HepG2 (cell line): Measurements from ENCODE around the gene NRL. TPM values are rescaled to one million over a fixed set of nuclear protein-coding genes. Genes with fewer than 3 reads are reported as not detected.

ENCODE experiments used
- ATF4 ChIP-seq, 2 experiments: fragments of 450-650 bp in 1 of 2; sonication (generic) in 1 of 2; formaldehyde crosslinking; IDR thresholded peaks; 2 replicates each; pipeline versions ENCODE4 v1.5.0 to v1.8.0; 2020 to 2022; ENCODE audit warnings: mild to moderate bottlenecking in 1 of 2, missing genetic modification reagents in 1 of 2
- EZH2 ChIP-seq: conservative IDR thresholded peaks from 2 replicates; pipeline ENCODE4 v1.6.1; 2012; ENCODE audit warnings: mild to moderate bottlenecking, low read depth, low read length, moderate library complexity
- HIVEP1 ChIP-seq: sonication (generic); formaldehyde crosslinking; IDR thresholded peaks from 2 replicates; pipeline ENCODE4 v1.4.0; 2020; ENCODE audit warnings: mild to moderate bottlenecking, missing genetic modification reagents
- MED1 ChIP-seq: sonication (generic); formaldehyde crosslinking; IDR thresholded peaks from 2 replicates; pipeline ENCODE4 v1.4.0; 2020; ENCODE audit warnings: missing genetic modification reagents
- MTA3 ChIP-seq: sonication (generic); formaldehyde crosslinking; IDR thresholded peaks from 2 replicates; pipeline ENCODE4 v1.4.0; 2020; ENCODE audit warnings: missing genetic modification reagents
- MZF1 ChIP-seq: sonication (generic); formaldehyde crosslinking; IDR thresholded peaks from 2 replicates; pipeline ENCODE4 v1.8.1; 2023; ENCODE audit warnings: mild to moderate bottlenecking, missing genetic modification reagents, borderline replicate concordance
- NFAT5 ChIP-seq: sonication (generic); formaldehyde crosslinking; IDR thresholded peaks from 2 replicates; pipeline ENCODE4 v1.4.0; 2020; ENCODE audit warnings: missing genetic modification reagents
- POLR2AphosphoS2 ChIP-seq: IDR thresholded peaks from 2 replicates; pipeline ENCODE4 v1.6.1; 2011; ENCODE audit warnings: low read depth, low read length, improper control_type of control experiment
- SALL1 ChIP-seq: sonication (generic); formaldehyde crosslinking; IDR thresholded peaks from 2 replicates; pipeline ENCODE4 v1.8.0; 2022; ENCODE audit warnings: mild to moderate bottlenecking, missing genetic modification reagents
- SMAD9 ChIP-seq: sonication (generic); formaldehyde crosslinking; IDR thresholded peaks from 2 replicates; pipeline ENCODE4 v1.5.1; 2020; ENCODE audit warnings: mild to moderate bottlenecking, missing genetic modification reagents
- TBL1XR1 ChIP-seq: fragments of 150-350 bp; IDR thresholded peaks from 2 replicates; pipeline ENCODE4 v1.6.1; 2014; ENCODE audit warnings: borderline replicate concordance, low read length; ENCODE audit not compliant: partially characterized antibody
- TRIM22 ChIP-seq: fragments of 450-650 bp; IDR thresholded peaks from 2 replicates; pipeline ENCODE4 v1.6.1; 2017
- ZNF280D ChIP-seq: sonication (generic); formaldehyde crosslinking; IDR thresholded peaks from 2 replicates; pipeline ENCODE4 v1.5.1; 2020; ENCODE audit warnings: mild to moderate bottlenecking, missing genetic modification reagents
- ZNF3 ChIP-seq: IDR thresholded peaks from 2 replicates; pipeline ENCODE4 v1.7.0; 2017; ENCODE audit warnings: inconsistent platforms
- ZNF414 ChIP-seq: sonication (generic); formaldehyde crosslinking; IDR thresholded peaks from 2 replicates; pipeline ENCODE4 v1.5.0; 2020; ENCODE audit warnings: missing genetic modification reagents
- ZNF451 ChIP-seq: sonication (generic); formaldehyde crosslinking; IDR thresholded peaks from 2 replicates; pipeline ENCODE4 v1.5.0; 2020; ENCODE audit warnings: mild to moderate bottlenecking, missing genetic modification reagents
- ZNF589 ChIP-seq: sonication (generic); formaldehyde crosslinking; conservative IDR thresholded peaks from 2 replicates; pipeline ENCODE4 v1.8.0; 2022; ENCODE audit warnings: mild to moderate bottlenecking, moderate library complexity, missing genetic modification reagents
- ZNF720 ChIP-seq: sonication (generic); formaldehyde crosslinking; IDR thresholded peaks from 2 replicates; pipeline ENCODE4 v1.4.0; 2020; ENCODE audit warnings: missing genetic modification reagents
- polyA plus RNA-seq, 8 experiments: library from polyadenylated mRNA; depleted of rRNA in 3 of 8; stranded (reverse) in 7 of 8; unstranded in 1 of 8; fragments of >200 nt; fragmentation: Illumina TruSeq in 4 of 8; extraction: Trizol in 4 of 8; gene quantifications; 2 replicates each; pipeline versions ENCODE4 v1.2.1 to v1.2.3, GENCODE V29; 2011 to 2016; ENCODE audit warnings: low read depth in 4 of 8, missing spikeins in 1 of 8, mixed read lengths in 1 of 8; ENCODE audit not compliant: insufficient read depth in 1 of 8
- total RNA-seq, 5 experiments: library from RNA; depleted of rRNA; stranded (reverse); fragments of >200 nt; fragmentation: Illumina TruSeq; extraction: Trizol; gene quantifications; 2 replicates each; pipeline ENCODE4 v1.2.3, GENCODE V29; 2016; ENCODE audit warnings: low read depth in 1 of 5

NRL gene
- total and polyA plus RNA-seq, 2 of the 13 experiments (the other 11 are each of a cell fraction or from before 2014, with no cell fraction given): 2.5 to 4.7 TPM

- TF ChIP-seq EZH2 (no peak), MTA3 (CRISPR knock-in tag) (no peak), MZF1 (CRISPR knock-in tag) (no peak), ZNF3 (no peak), ATF4 (CRISPR knock-in tag; IDR thresholded peaks at IDR 0.05) (no peak), ZNF414 (CRISPR knock-in tag) (no peak), SALL1 (CRISPR knock-in tag) (peak; percentile 67), ZNF280D (CRISPR knock-in tag) (0 out of 2 replicates have a peak, but pooled peaks have one; percentile 53), NFAT5 (CRISPR knock-in tag) (no peak), ZNF451 (CRISPR knock-in tag) (no peak), ZNF720 (CRISPR knock-in tag) (no peak), POLR2AphosphoS2 (no peak), SMAD9 (CRISPR knock-in tag) (no peak), MED1 (CRISPR knock-in tag) (peak; percentile 32; the same call in 1 of the 2 replicates), TBL1XR1 (no peak), ZNF589 (no peak), TRIM22 (no peak), HIVEP1 (CRISPR knock-in tag) (no peak)
Measured at GRCh38 chr14:24074625-24075484, 39.9 kb downstream of the NRL start (continued).
